GM12875 (cell line): ENCODE data around the gene KIF26B.

Experiments used
- H3K4me3 ChIP-seq: one replicate; pipeline ENCODE4 v1.5.1; 2011; ENCODE audit warnings: low read depth, low read length, control low read depth
- CTCF ChIP-seq: IDR thresholded peaks from 2 replicates; pipeline ENCODE4 v1.5.1; 2011; ENCODE audit warnings: low read depth, mild to moderate bottlenecking, control low read depth, inconsistent platforms, low read length, moderate library complexity, borderline replicate concordance; ENCODE audit not compliant: insufficient read depth

The KIF26B gene

DNA sequence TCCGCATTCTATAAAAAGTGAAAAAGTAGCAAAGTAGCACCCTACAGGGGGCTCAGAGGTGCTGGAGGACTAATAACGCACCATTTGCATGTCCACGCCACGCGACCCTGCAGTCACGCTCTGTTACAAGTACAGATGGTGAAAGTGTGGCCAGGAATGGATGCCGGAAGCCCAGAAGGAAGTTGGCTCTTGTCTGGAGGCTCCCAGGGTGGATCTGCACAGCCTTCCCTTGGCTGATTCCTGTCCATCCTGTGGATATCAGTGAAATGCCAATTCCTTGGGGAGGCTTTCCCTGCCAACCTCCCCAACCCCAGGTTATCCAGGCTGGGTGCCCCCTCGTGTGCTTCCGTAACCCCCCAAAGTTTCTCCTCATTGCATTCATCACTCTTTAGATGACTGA lies 396.8 kb downstream of the KIF26B start:
- no peak overlapping the region for H3K4me3 ChIP-seq
- no peak for TF ChIP-seq CTCF

DNA sequence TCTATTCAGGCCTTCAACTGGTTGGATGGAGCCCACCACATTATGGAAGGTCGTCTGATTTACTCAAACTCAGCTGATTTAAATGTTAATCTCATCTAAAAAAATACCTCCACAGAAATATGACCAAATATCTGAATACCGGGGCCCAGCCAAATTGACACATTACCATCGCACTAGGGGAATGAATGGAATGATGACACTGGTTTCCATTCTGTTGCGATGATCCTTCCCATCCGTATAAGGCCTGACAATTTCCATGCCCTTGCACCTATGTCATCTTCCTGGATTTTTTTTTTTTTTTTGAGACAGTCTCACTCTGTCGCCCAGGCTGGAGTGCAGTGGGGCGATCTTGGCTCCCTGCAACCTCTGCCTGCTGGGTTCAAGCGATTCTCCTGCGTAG lies 397.5 kb downstream of the KIF26B start:
- no peak overlapping the region for H3K4me3 ChIP-seq
- no peak for TF ChIP-seq CTCF

GRCh38 chr1:245556057-245556456 lies 401.3 kb downstream of the KIF26B start:
- no peak for TF ChIP-seq CTCF
- H3K4me3 ChIP-seq: no peak overlapping the region

GRCh38 chr1:245558069-245558468 lies 403.3 kb downstream of the KIF26B start:
- TF ChIP-seq CTCF: no peak
- no peak overlapping the region for H3K4me3 ChIP-seq

DNA sequence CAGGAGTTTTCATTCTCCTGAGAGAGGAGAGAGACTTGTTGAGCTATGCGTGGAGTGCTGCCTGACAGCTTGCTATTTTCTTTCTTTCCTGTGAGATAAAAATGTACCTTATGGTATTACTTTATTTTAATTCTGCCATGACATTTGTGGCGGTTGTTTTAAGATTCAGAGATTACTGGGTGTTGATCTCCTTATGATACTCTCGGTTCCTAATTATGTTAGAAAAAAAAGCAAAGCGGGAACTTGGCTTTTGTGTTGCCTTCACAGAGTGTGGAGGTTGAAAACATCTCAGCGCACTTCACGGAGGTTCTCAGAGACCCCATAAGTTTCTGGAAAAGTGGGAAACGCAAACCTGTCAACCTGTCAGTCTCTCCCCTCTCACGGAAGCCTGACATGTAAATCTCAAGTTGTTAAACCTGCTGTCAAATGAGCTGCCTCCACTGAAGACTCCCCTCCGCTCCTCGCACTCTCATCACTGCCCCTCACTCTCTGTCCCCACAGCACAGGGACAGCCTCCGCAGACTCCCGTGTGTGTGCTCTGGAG lies 405.6 kb downstream of the KIF26B start:
- no peak overlapping the region for H3K4me3 ChIP-seq
- no peak for TF ChIP-seq CTCF

GRCh38 chr1:245561665-245562234 lies 407.0 kb downstream of the KIF26B start:
- no peak for TF ChIP-seq CTCF
- no peak overlapping the region for H3K4me3 ChIP-seq

DNA sequence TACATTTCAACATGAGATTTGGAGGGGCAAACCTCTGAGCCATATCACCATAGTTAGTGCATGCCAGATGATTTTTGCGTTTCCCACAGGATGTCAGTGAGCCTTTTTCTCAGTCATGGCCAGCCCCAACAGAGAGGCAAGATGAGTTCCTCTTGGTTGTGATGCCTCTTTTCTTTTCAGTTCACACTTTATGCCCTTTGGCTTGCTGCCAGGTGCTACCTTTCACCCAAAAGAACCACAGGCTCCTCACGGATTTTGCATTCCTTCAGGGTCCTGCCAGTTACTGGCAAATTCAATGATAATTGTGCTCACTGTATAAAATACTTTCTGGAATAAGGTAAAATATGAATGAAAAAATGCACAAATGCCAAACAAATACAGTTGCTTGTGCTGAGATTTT lies 411.3 kb downstream of the KIF26B start:
- no peak for TF ChIP-seq CTCF

More for the DNA sequence above, 411.3 kb downstream of the KIF26B start:
- H3K4me3 ChIP-seq: no peak overlapping the region
